Non-pigmented ciliary epithelial cell (primary cell): ENCODE data around the gene UBE2L3.
A peak's percentile ranks its signal among the peaks of the same experiment; 100 is the strongest.

Experiments used
- DNase-seq: peaks from one replicate; pipeline ENCODE4 v3.0.0-alpha.2; 2010; ENCODE audit warnings: low read depth

The UBE2L3 gene

DNA sequence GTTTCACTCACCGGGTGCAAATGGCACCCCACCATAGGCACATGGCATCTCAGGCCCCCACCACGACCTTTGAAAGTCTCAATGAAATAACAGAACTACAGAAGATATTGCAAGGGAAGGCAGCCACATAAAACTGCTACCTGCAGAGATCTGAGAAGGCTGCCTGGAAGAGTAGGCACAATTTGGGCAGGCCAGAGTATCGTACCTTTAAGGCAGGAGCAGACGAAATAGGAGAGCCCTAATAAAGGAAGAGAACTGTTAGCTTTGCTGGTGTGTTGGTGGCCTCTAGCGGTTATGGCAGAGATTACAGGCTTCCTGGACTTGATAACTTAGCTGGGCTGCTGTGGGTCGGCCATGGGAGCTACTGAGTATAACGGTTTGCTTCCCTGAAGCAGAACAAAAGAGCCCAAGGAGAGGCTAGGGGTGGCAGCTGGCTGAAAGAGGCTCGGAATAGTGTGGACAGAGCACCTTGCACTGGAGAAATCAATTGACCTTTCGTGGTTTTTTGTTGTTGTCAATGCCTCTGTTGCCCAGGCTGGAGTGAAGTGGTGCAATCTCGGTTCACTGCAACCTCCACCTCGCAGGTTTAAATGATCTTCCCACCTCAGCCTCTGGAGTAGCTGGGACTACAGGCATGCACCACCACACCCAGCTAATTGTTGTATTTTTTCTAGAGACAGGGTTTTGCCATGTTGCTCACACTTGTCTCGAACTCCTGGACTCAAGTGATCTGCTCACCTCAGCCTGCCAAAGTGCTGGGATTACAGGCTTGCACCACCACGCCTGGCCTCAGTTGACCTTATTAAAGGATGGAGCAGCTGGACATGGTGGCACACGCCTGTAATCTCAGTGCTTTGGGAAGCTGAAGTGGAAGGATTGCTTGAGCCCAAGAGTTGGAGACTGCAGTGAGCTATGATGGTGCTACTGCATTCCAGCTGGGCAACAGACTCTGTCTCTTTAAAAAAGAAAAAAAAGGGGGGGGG is 79.4 kb downstream of the UBE2L3 start:
- no peak for DNase-seq

GRCh38 chr22:21650280-21650679 is 82.8 kb downstream of the UBE2L3 start:
- no peak for DNase-seq

- no peak for DNase-seq
These were observed 83.5 kb downstream of the UBE2L3 start for GRCh38 chr22:21650823-21651520.

DNA sequence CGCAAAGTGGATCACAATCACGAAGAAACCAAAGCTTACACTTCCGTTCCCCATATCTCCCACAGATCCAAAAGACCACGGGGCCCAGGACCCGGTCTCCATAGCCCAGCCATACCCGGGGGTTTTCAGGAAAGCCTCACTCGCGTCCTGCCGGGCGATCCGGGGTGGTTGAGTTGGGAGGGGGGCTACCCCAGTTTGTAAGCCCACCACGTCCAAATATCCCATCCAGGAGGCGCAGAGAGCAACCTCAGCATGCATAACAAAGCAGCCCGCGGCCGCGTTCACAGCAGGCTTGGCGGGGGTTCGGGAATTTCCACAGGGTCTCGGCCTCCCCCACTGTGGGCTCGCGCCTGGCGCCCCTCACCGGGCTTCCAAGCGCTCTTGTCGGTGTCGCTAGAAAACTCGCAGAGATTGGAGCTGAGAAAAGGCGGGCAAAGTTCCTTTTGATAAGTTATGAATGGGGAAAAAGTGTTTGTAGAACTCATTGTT is 84.1 kb downstream of the UBE2L3 start:
- no peak for DNase-seq

- DNase-seq: peak; percentile 49
These were observed 84.6 kb downstream of the UBE2L3 start for GRCh38 chr22:21652010-21652546.

DNA sequence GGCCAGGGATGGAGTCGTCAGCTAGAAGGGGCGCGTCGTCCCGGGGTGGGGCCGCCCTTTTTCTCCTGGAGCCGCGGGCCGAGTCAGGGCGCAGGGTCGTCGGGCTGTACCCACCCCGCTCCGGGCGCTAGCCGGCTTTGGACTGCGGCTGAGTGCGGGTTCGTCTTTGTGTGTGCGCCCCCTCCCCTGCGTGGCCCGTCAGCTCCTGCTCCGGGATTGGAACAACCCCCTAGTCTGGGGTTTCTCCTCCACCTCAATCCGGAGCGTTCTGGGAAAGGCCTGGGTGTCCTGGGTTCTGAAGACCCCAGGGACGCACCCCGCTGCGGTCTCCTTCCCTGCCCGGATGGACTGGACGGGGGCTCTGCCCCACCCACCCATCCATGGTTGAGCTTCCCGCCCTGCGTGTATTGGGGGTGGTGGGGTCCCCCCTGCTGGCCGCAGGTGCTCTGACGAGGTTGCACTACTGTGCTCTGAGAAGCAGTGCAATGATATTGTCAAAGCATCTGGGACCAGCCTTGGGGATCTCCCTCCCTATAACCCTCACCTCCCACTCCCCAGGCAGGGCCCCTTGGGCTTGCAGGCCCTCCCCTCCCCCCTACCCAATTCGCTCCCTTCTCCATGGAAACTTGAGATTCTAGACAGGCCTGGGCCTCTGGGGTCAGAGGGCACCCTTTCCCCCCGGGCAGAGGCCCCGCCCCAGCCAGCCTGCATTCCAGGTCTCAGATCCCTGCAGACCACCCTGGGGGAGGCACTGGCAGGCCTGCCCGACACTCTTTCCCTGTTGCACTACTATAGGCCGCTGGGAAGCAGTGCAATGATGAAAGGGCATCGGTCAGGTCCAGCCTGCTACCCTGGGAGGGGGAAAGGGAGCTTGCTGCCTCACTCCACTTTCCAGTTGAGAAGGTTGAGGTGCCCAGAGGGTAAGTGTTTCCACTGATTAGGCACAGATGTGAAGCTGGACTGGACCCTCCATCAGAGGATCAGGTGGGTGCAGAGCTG is 85.3 kb downstream of the UBE2L3 start:
- DNase-seq: no peak

DNA sequence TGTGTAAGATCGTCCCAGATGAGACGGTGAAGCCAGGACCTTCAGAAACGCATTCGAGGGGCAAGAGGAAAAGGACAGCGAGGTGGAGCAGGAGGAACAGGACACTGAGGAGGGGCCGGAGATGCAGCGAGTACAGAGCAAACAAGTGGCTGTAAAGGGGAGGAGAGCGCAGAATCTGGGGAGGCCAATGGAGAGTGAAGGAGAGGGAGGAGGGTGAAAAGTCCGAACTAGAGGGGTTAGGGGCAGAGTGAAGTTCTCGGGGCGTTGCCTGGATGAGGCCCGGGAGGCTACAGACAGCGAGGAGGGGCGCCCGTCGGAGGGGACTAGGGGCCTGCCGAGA is 89.5 kb downstream of the UBE2L3 start:
- no peak for DNase-seq

GRCh38 chr22:21657360-21658032 is 90.0 kb downstream of the UBE2L3 start:
- DNase-seq: no peak

- no peak for DNase-seq
These were observed 92.5 kb downstream of the UBE2L3 start for GRCh38 chr22:21659864-21660525.

GRCh38 chr22:21660904-21661303 is 93.4 kb downstream of the UBE2L3 start:
- DNase-seq: no peak

- no peak for DNase-seq
These were observed 94.5 kb downstream of the UBE2L3 start for GRCh38 chr22:21661991-21662390.

GRCh38 chr22:21663738-21664137 is 96.2 kb downstream of the UBE2L3 start:
- no peak for DNase-seq

DNA sequence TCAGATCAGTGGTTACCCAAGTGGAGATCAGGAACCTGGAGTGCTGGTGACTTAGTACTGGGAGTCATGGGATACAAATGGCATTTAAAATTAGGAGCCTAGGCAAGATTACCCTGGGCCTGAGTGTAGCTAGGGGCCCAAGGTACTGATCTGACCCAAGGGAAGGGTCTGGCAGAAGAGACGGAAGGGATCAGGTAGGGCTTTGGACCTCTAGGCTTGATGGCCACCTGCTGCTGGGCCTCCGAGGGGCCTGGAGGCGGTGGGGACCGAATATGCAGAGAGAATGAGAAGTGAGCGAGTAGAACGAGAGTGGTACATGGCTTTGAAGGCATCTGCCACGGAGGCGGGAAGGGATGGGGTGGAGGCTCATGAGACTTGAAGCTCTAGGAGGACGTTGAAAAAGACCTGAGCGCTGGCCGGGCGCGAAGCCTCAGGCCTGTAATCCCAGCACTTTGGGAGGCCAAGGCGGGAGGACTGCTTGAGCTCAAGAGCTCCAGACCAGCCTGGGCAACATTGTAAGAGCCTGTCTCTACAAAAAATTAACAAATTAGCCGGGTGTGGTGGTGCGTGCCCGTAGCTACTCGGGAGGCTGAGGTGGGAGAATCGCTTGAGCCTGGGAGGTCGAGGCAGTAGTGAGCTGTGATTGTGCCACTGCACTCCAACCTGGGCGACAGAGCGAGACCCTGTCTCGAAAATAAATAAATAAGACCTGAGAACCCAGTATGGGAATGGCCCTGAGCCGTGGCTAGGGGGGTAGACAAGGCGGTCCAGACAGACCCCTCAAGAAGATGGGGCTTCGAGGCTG is 97.7 kb downstream of the UBE2L3 start:
- DNase-seq: no peak

DNA sequence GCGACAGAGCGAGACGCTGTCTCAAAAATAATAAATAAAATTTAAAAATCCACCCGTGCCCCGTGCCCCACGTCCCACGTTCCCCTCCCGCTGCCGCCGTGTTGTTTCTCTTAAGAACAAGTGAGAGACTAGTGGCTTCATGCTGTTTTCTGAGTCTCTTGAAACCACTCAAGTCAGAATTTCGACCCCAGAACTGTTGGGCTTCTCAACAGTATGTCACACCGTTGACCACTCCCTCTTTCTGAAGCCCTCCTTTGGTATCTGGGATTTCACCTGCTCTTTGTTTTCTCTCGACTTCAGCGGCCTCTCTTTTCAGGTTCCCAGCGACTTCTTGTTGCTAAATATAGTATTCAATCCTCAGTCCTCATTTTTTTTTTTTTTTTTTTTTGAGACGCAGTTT is 99.3 kb downstream of the UBE2L3 start:
- DNase-seq: no peak

- DNase-seq: no peak
These were observed 101.5 kb downstream of the UBE2L3 start for GRCh38 chr22:21669026-21669425.

GRCh38 chr22:21672107-21672629 is 104.7 kb downstream of the UBE2L3 start:
- DNase-seq: no peak
